Endometrium (tissue), 2 donors: ENCODE measurements around the gene ARL5C.
"Not testable (repeated sequence)": the region's sequence is repeated elsewhere in the genome, so short reads cannot be mapped to it uniquely, and the experiment has no call there.

ENCODE experiments used
- FAIRE-seq: peaks from 2 replicates; lab custom pipeline; 2012; peaks lifted over from hg19 to GRCh38; lab: Jason Lieb, UNC
- donor health status: control.
- donor health status: control.

The ARL5C gene

DNA sequence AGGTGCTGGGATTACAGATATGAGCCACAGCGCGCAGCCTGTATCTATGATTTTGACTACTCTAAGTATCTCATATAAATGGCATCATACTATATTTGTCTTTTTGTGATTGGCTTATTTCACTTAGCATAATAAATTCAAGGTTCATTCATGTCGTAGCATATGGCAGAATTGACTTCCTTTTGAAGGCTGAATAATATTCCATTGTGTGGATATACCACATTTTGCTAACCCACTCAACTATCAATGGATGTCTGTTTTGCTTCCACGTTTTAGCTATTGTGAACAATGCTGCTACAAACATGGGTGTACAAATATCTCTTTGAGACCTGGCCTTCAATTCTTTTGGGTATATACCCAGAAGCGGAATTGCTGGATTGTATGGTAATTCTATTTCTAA lies 24.7 kb downstream of the ARL5C start:
- no peak for FAIRE-seq

DNA sequence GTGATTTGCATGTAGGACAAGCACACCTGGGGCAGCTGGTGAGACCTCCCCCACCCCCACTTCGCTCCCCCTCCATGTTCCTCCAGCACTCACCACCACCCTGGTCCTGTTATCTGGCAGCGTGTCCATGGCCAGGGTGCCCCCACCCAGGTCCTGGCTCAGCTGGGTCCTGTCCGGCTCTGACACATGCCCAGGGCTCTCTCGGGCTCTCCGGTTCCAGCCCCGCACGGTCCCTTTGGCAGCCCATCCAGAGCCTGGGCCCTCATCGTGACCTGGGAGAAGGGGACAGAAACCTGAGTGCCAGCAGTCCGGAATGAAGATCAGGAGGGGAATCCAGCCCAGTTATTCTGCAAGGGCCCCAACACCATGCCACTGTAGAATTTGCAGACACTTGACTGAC lies 26.4 kb downstream of the ARL5C start:
- no peak for FAIRE-seq

DNA sequence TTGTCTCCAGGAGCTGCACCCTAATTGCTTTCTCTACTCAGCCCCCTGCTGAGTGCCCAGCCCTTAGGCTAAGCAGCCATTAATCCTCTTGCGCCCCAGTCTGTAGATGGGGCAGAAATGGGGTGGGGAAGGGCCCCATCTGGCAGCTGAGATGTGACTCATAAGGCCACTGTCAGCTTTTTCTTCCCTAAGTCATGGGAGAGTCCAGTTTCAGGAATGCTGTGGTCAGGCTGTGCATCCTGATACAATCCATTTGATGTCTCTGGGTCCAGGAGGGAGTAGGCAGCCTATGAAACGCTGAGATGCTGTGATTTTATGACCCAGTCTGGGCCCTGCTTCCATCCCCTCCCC lies 26.8 kb downstream of the ARL5C start:
- no peak for FAIRE-seq

DNA sequence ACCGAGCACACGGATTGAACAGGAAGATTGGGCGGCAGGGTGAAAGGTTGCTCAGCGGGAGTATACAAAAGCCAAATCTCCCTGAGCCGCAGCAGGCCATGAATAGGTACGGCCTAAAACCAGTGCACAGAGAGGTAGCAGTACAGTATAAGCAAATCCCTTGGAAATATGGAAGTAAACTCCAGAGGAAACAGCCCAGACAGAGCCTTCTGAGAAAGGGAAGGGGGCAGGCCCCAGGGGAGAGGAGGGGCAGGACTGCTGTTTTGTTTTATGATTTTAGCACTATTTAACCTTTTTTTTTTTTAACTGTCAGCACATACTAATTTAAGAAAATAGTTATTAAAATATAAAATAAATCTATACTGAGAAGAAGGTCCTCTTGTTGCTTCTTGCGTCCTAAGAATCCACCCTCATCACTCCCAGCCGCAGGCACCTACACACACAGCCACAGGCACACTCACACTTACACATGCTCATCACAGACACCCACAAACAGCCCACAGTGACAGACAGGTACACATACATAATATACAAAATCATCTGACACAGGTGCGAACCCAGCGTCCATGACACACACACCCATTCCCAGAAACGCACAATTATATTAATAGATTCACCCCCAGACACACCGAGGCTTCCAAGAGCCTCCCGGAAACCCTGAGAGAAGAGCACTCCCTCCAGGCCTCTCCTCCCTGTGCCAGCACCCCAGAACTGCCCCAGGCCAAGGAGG lies 27.4 kb downstream of the ARL5C start:
- FAIRE-seq = no peak

DNA sequence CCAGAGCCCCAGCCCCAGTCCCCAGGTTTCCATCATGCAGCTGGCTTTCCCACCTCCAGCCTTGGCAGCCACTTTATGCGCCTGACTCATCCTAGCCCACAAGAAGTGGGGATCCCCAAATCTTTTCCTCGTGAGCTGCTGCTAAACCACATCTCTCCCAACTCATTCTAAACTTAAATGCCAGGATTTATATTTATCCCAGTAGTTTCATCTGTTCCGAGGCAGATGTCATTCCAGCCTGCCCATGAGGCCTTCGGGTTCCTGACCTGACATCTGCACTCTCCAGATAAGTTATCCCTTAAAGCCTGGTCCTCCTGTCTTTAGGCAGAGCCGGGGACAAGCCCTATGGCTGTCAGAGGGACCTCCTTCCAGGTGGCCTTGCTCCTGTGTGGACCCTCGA lies 31.1 kb downstream of the ARL5C start:
- no peak for FAIRE-seq

DNA sequence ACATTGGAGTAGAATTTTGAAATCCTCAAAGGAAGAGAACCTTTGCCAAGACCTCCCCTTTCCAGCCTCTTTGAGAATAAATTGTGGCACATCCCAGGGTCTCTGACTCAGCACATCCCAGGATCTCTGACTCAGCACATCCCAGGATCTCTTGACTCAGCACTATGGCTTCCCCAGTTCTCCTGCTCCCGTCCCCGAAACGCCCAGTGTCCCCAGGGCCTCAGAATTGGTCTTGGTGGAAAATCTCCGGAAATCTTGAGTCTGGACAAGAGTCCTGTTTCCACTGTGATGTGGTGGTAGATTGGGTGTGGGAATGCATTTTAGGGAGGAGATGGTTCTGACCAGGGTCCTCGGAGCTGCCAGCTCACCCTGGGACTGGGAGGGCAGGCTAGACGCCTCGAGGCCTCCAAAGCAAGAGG lies 33.8 kb downstream of the ARL5C start:
- FAIRE-seq = no peak

DNA sequence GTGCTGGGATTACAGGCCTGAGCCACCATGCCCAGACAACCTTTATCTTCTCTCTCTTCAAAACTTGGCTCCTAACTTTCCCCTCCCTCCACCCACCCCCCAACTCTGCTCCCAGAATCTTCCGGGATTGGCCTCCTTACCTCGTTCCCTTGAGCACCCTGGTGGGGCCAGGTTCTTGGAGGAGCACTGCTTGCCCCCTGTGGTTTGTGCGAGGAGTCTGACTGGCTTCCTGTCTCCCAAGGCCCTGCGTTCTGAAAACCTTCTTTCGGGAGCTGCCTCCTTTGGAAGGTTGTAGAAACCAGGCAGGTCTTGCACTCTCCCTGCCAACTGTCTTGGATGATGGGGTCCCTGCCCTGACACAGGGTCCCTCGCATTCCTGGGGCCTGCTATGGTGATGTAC lies 34.3 kb downstream of the ARL5C start:
- no peak for FAIRE-seq

DNA sequence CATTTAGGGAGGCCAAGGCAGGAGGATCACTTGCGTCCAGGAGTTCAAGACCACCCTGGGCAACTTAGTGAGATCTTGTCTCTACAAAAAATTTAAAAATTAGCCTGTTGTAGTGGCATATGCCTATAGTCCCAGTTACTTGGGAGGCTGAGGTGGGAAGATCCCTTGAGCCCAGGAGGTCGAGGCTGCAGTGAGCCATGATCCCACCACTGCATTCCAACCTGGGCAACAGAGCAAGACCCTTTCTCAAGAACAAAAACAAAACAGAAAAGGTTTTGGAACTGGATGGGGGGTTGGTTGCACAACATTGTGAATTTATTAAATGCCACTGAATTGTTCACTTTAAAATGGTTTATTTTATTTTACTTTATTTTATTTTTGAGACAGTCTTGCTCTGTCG lies 35.8 kb downstream of the ARL5C start:
- no peak for FAIRE-seq

DNA sequence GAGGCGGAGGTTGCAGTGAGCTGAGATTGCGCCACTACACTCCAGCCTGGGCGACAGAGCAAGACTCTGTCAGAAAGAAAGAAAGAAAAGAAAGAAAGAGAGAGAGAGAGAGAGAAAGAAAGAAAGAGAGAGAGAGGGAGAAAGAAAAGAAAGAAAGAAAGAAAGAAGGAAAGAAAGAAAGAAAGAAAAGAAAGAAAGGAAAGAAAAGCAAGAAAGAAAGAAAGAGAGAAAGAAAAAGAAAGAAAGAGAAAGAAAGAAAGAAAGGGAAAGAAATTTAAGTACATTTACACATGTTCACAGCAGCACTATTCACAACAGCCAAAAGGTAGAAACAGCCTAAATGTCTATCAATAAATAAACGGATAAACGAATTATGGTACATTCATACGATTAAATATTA lies 36.4 kb downstream of the ARL5C start:
- FAIRE-seq = not testable (repeated sequence)

DNA sequence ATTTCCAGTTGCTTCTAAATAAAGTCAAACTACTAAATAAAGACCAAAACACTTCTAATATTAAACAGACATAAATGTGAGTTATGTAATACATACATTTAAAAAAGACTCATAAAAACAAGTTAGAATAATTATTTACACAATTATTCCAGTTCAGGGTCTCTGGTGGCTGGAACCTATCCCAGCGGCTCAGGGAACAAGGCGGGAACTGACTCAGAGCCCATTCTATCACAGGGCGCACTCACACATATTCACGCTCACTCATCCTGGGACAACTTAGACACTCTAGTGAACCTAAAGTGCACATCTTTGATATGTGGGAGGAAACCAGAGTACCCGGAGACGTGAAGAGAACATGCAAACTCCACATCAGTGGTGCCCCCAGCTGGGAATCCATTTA lies 39.5 kb downstream of the ARL5C start:
- FAIRE-seq = no peak

DNA sequence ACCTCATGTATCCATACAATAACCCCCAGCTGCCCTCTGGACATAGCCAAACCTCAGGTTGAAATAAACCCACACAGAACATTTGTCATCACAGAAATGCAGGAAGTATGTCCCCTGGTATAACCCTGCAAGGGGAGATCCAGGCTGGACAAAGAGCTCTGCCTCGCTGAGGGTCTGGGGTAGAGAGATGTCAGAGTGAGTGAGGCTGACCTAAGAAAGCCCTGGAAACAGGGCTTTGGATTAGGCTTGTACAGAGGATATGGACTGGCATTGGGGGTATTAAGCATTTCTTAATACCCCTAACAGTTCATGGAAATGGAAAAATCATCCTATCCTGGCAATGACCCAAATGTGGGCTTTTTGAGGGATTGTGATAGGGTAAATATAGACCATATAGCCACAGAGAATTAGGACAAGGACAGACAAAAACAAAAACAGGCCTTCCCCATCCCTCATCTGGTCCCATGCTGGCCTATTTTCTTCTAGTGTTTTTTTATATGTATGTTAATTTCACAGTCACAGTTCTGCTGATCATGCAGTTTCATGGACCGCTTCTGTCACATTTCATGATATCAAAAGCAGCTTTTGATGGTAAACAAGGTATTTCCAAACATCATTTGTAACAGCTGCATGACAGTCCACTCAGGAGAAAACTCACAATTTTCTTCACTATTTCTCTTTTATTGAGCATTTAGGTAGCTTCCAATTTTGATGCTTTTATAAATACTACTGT lies 40.7 kb downstream of the ARL5C start:
- FAIRE-seq = no peak

DNA sequence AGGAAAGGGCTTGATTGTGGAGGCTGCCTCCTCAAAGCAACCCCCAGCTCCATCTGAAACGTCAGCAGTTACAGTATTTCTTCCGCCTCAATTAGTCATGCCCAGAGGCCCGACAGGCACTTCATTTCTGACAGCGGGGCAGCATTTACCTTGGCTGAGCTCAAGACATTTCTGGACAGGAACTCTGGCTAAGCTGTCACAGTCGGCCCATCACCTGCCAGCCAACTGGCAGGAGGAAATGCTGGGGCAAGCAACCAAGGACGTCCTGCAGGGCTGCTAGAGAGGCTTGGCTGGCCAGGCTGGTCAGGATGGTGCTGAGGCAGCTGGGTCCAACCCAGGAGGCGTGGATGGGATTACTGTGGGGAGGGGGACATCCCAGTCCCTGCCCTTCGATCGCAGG lies 42.3 kb downstream of the ARL5C start:
- no peak for FAIRE-seq

DNA sequence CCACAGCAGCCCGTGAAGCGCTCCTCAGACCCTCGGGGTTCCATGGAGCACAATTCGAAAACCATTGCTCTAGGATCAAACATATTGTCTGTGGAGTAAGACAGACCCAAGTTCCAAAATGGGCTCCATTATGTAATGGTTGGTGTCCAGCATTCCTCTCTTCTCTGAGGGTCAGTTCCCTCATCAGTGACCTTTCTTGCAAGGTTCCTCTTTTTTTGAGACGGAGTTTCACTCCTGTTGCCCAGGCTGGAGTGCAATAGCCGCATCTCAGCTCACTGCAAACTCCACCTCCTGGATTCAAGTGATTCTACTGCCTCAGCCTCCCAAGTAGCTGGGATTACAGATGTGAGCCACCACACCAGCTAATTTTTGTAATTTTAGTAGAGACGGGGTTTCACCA lies 43.0 kb downstream of the ARL5C start:
- no peak for FAIRE-seq

DNA sequence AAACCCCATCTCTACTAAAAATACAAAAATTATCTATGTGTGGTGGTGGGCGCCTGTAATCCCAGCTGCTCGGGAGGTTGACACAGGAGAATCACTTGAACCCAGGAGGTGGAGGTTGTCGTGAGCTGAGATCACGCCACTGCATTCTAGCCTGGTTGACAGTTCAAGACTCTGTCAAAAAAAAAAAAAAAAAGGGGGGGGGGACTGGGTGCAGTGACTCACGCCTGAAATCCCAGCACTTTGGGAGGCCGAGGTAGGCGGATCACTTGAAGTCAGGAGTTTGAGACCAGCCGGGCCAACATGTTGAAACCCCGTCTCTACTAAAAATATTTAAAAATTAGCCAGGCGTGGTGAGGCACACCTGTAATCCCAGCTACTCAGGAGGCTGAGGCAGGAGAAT lies 44.0 kb downstream of the ARL5C start:
- not testable (repeated sequence) for FAIRE-seq

DNA sequence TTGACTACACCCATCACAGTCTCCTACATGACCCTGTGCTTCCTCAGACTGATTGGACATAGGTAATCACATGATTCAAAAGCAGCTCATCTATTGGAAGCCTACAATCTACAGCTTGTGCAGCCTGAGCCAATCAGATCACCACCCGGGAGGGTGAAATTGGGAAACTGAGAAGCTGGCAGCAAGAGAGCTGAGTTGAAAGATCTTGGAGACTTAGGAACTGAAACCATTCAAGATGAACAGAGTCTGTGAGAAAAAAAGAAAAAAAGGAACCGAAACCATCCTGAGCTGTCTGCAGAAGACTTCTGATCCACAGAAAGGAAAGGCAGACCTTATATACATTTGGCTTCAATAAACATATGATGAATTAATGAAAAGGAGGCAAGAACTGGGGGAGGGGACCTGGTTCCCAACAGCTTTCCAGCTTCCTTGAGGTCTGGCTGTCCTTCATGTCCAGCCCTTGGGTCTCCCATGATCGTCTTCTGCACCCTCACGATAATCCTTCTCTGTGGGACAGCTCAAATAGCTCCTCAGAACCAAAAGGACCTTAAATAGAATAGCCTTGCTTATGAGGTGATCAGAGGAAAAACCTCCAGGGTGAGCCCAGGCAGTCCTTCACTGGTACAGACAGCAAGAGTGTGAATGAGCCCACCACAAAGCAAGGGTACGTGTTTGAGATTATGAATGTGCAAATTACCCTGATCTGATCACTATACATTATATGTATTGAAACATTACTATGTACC lies 47.1 kb downstream of the ARL5C start:
- no peak for FAIRE-seq

DNA sequence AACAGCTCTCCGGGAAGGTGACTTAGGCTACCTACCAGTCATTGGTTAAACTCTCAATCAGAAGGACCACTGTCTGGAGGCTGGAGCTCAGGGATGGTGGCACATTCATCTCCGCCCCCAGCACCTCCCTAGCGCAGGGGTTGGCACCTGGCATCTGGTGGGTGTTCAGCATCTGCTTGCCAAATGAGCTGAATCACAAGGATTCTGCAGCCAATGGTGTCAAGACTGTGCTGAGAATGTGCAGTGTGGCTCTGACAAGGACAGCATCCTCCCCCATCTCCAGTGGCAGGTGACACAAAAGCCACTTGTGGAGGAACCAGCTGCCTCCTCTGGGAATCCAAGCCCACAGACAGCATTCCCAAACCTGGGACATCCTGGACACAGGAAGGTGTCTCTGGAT lies 49.7 kb downstream of the ARL5C start:
- FAIRE-seq = no peak

DNA sequence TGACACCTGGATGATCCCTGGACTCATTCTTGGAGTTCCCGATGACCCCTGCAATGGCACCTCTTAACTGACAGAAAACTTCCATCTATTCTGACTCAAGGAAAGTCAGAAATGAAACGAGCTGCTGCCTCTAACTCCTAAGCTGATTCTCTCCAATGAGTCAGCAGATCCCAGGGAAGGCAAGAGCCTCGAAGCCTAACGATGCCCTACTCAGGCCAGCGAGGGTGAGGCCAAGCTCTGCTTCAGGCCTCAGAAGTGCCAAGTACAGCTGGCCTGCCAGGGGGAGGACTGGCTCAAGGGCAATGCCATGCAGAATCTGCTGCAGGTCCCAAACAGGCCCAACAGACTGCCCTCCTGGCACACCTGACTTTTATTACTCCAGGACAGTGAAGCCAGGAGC lies 50.8 kb downstream of the ARL5C start:
- FAIRE-seq = no peak

DNA sequence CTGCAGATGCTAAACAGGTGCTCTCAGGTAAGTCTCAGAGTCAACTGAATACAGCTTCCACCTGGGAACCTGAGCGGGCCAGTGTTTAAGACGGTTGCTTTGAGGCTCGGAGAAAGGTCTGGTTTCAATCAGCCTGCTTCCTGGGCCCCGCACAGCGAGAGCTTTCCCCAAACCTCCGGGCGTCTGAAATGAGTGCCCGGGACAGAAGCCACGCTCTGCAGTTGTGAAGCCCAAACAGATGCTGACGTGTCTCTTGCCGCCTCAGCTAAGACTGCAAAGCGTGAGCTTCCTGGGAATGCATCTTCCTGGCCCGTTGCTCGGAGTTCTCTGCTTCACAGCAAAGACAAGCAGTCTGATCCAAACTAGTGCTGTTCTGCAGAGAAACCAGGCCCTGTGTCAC lies 51.2 kb downstream of the ARL5C start:
- no peak for FAIRE-seq

DNA sequence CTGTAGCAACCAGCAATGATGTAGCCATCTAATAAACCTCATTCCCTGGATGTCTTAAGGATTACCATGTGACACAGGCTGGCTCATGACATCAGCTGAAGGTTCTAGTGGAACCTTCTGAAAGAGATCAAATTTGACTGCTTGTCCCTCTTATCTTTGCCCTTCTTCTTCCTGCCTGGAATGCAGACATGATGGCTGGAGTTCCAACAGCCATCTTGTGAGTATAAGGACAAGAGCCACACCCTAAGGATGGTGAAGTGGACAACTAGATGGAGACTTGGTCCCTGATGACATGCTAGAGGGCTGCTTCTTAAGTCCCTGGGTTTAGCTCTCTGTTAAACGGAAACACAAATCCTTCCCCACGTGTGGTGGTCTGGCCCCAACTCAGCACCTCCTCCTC lies 52.1 kb downstream of the ARL5C start:
- no peak for FAIRE-seq

DNA sequence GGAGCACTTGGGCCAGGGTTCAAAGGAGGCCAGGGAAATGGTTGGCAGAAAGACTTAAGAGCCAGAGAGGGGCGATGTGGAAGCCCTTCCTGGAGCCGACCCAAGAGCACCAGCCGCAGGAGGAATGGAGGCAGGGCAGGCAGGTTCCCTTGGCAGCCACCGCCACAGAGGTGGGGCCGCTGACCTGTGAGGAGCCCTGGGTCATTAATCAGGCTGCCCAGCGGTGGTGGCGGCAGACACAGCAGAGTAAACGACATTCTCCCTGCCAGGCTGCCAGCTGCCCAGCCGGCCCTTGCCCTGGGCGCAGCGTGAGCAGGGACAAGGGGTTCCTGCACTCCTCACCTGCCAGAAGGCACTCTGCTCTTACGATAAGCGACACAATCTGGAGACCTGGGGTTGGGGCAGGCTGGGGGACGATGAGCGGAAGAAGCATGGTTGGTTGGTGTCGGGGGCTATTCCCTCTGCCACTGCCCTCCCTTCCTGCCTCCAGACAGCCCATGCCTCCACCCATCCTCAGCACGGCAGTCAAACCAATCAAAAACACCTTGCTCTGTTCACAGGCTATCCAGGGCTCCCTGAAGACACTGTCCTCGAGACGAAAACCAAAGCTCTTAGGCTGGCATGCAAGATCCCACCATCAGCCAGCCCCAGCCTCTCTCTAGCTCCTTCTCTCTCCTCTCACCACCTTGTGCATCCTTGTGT lies 55.4 kb downstream of the ARL5C start:
- no peak for FAIRE-seq

DNA sequence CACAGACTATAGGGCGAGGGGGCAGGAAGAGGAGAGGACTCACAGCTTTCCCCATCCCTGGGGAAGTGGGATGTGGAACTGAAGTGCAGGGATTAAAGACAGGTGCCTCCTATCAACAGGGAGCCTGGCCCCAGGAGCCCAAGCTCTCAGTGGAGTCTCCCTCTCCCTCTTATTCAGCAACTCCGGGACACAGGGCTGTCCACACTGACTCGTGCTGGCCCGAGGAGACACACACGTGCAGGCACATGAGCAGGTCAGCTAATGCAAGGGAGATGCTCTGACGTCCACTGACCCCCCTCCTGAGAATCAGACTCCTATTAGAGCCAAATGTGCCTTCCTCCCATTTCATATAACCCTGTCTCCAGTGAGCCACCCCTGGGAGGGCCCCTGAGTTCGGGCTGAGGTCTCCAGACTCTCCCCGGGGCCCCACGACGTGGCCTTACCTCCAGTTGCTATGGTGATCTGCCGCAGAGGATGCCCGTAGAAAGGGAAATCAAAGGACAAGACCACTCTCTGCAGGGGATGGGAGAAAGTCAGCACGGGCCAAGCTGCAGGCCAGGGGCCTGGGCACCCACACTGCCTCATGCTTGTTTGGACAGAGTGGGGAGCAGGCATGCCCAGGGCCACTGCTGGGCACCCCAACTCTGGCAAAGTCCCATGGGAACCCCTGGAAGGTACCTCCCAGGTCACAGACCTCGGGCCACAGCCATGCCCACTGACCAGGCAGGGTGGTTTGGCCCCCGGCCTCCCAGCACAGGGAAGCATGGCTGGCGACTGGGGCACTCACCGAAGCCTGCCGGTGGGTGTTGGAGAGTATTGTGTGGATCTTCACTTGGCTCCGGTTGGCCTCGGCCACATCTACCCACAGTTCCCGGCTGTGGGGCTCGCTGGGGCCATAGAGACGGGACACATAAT lies 57.2 kb downstream of the ARL5C start:
- FAIRE-seq = no peak

DNA sequence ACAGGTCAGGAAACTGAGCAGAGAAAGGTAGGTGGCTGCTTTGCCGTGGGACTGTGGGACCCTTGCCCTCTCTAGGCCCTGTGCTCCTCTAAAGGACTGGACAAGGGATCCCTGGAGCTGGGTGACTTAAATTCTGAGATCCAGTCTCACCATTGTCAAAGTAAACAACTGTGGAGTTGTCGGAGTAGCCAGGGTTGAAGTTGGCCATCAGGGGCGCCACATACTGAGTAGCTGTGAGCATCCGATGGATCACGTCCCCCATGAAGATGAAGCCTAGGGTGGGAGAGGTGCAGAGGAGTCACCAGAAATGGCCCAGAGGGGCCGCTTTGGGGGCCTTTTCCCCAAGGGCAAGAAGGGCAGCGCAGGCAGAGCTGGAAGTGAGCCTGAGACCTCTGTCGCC lies 58.0 kb downstream of the ARL5C start:
- FAIRE-seq = no peak
